GM06990 (cell line): ENCODE results near the gene NTRK2.

Experiments used
- DNase-seq: peaks from one replicate; pipeline ENCODE4 v3.0.0-alpha.2; 2011; ENCODE audit not compliant: insufficient read length; ENCODE audit errors: extremely low read depth
- H3K27me3 ChIP-seq: replicated peaks from 2 replicates; pipeline ENCODE4 v1.6.0; 2011; ENCODE audit warnings: low read length; ENCODE audit not compliant: control insufficient read depth, insufficient read depth
- H3K36me3 ChIP-seq: 2 replicates; pipeline ENCODE4 v1.5.1; 2011; ENCODE audit warnings: low read length; ENCODE audit not compliant: control insufficient read depth, insufficient read depth
- H3K4me3 ChIP-seq: replicated peaks from 2 replicates; pipeline ENCODE4 v1.5.1; 2011; ENCODE audit warnings: low read depth, mild to moderate bottlenecking, control low read depth, low read length
- TF ChIP-seq, protein P1 (sequence below): IDR thresholded peaks from 2 replicates; pipeline ENCODE4 v1.5.1; 2011; ENCODE audit warnings: low read length, control low read depth, mild to moderate bottlenecking, inconsistent platforms; ENCODE audit not compliant: insufficient read depth, poor library complexity, severe bottlenecking

Gene NTRK2

GRCh38 chr9:84998639-84999038, 329.1 kb downstream of the NTRK2 start:
- Histone ChIP-seq H3K4me3 (no peak overlapping the region), H3K36me3 (no peaks in the 10 kb centered on the region), H3K27me3 (peaks cover 1% of the 10 kb centered on the region)
- no peak for DNase-seq
- TF ChIP-seq, protein P1, sequence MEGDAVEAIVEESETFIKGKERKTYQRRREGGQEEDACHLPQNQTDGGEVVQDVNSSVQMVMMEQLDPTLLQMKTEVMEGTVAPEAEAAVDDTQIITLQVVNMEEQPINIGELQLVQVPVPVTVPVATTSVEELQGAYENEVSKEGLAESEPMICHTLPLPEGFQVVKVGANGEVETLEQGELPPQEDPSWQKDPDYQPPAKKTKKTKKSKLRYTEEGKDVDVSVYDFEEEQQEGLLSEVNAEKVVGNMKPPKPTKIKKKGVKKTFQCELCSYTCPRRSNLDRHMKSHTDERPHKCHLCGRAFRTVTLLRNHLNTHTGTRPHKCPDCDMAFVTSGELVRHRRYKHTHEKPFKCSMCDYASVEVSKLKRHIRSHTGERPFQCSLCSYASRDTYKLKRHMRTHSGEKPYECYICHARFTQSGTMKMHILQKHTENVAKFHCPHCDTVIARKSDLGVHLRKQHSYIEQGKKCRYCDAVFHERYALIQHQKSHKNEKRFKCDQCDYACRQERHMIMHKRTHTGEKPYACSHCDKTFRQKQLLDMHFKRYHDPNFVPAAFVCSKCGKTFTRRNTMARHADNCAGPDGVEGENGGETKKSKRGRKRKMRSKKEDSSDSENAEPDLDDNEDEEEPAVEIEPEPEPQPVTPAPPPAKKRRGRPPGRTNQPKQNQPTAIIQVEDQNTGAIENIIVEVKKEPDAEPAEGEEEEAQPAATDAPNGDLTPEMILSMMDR, result no peak

DNA sequence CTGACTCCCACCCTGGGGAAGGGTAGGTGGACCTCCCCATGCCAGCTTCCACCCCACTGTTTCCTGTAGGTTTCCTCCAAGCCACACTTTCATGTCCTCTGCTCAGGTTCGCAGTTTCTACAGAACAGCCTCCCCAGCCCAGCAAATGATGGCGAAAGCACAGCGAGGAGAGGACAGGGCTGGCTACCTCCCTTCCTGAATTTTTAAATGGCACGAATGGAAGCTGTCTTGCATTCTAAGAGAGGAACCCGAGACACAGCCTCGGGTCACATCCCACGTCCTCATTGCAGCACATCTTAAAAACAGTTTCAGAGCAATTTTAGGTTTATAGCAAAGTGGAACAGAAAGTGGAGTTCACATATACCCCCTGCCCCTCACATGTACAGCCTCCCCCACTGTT, 330.3 kb downstream of the NTRK2 start:
- no peak overlapping the region for H3K4me3 ChIP-seq
- TF ChIP-seq, protein P1, result no peak
- peaks cover 1% of the 10 kb centered on the region for H3K27me3 ChIP-seq
- no peak for DNase-seq
- H3K36me3 ChIP-seq, result no peaks in the 10 kb centered on the region

GRCh38 chr9:85001925-85002324, 332.4 kb downstream of the NTRK2 start:
- H3K4me3 ChIP-seq, result no peak overlapping the region
- no peak for DNase-seq
- no peaks in the 10 kb centered on the region for H3K36me3 ChIP-seq
- TF ChIP-seq, protein P1, result no peak
- no peaks in the 10 kb centered on the region; the same call in 1 of the 2 replicates for H3K27me3 ChIP-seq

GRCh38 chr9:85004818-85005413, 335.4 kb downstream of the NTRK2 start:
- Histone ChIP-seq H3K4me3 (no peak overlapping the region), H3K36me3 (no peaks in the 10 kb centered on the region), H3K27me3 (no peaks in the 10 kb centered on the region; the same call in none of the 2 replicates)
- DNase-seq, result peak; percentile 15
- TF ChIP-seq, protein P1, result no peak

DNA sequence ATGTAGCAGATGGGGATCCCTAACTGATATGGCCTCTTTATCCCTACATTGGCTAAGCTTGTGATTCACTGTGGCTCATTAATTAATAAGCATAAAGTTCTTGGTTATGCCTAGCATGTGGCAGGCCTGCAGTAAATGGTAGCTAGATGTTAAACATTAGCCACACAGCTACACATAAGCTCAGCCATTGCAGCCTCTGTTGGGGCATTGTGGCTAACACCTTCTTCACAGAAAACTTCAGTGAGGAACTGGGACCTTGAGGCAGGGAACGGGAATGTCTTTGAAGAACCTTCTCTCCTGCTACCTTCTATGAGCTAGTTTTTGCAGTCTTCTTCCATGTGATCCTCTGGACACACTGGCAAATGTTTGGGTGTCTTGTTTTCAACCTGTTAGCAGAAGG, 338.2 kb downstream of the NTRK2 start:
- no peak for DNase-seq
- no peak overlapping the region for H3K4me3 ChIP-seq
- no peaks in the 10 kb centered on the region for H3K36me3 ChIP-seq
- TF ChIP-seq, protein P1, result no peak
- H3K27me3 ChIP-seq, result no peaks in the 10 kb centered on the region; the same call in none of the 2 replicates

- DNase-seq, result no peak
- TF ChIP-seq, protein P1, result no peak
- no peak overlapping the region for H3K4me3 ChIP-seq
- no peaks in the 10 kb centered on the region; the same call in none of the 2 replicates for H3K27me3 ChIP-seq
- H3K36me3 ChIP-seq, result no peaks in the 10 kb centered on the region
These were observed 338.7 kb downstream of the NTRK2 start for GRCh38 chr9:85008215-85008614.
